HUES48 (cell line): Measurements from ENCODE around the gene ZDHHC16.
"Not testable (repeated sequence)": the region's sequence is repeated elsewhere in the genome, so short reads cannot be mapped to it uniquely, and the experiment has no call there.

Experiments used
- H3K27ac ChIP-seq: one replicate; pipeline ENCODE4 v1.7.0; 2013; ENCODE audit warnings: low read depth, low read length, inconsistent platforms
- H3K27me3 ChIP-seq: 2 replicates; pipeline ENCODE4 v1.6.1; 2013; ENCODE audit warnings: mild to moderate bottlenecking, low read length; ENCODE audit not compliant: control insufficient read depth, insufficient read depth
- H3K36me3 ChIP-seq: 2 replicates; pipeline ENCODE4 v1.6.1; 2013; ENCODE audit warnings: low read length; ENCODE audit not compliant: control insufficient read depth, insufficient read depth
- H3K4me1 ChIP-seq: 2 replicates; pipeline ENCODE4 v1.6.1; 2013; ENCODE audit warnings: mild to moderate bottlenecking, low read length; ENCODE audit not compliant: control insufficient read depth, insufficient read depth
- H3K4me3 ChIP-seq: 2 replicates; pipeline ENCODE4 v1.5.1; 2013; ENCODE audit warnings: mild to moderate bottlenecking, low read depth, low read length
- H3K9ac ChIP-seq: 2 replicates; pipeline ENCODE4 v1.6.1; 2013; ENCODE audit warnings: mild to moderate bottlenecking, low read depth, low read length, moderate library complexity
- H3K9me3 ChIP-seq: 2 replicates; pipeline ENCODE4 v1.6.1; 2013; ENCODE audit warnings: low read length; ENCODE audit not compliant: control insufficient read depth, insufficient read depth

Gene ZDHHC16

GRCh38 chr10:97459933-97460332 lies 14.0 kb downstream of the ZDHHC16 start:
- Histone ChIP-seq H3K4me3 (no peak overlapping the region), H3K9ac (no peak overlapping the region), H3K36me3 (peaks cover 97% of the 10 kb centered on the region), H3K27ac (no peak overlapping the region), H3K9me3 (no peaks in the 10 kb centered on the region), H3K27me3 (no peaks in the 10 kb centered on the region), H3K4me1 (no peaks in the 10 kb centered on the region)

GRCh38 chr10:97462309-97462708 lies 16.3 kb downstream of the ZDHHC16 start:
- Histone ChIP-seq H3K36me3 (peaks cover 97% of the 10 kb centered on the region), H3K4me3 (no peak overlapping the region), H3K27ac (no peak overlapping the region), H3K27me3 (no peaks in the 10 kb centered on the region), H3K4me1 (no peaks in the 10 kb centered on the region), H3K9ac (no peak overlapping the region), H3K9me3 (no peaks in the 10 kb centered on the region)

GRCh38 chr10:97463363-97464132 lies 17.6 kb downstream of the ZDHHC16 start:
- Histone ChIP-seq H3K9ac (no peak overlapping the region), H3K9me3 (no peaks in the 10 kb centered on the region), H3K27me3 (no peaks in the 10 kb centered on the region), H3K4me3 (no peak overlapping the region), H3K36me3 (peaks cover 98% of the 10 kb centered on the region), H3K27ac (no peak overlapping the region), H3K4me1 (no peaks in the 10 kb centered on the region)

GRCh38 chr10:97464226-97464625 lies 18.3 kb downstream of the ZDHHC16 start:
- peaks cover 97% of the 10 kb centered on the region for H3K36me3 ChIP-seq
- H3K27me3 ChIP-seq = no peaks in the 10 kb centered on the region
- no peaks in the 10 kb centered on the region for H3K9me3 ChIP-seq
- no peaks in the 10 kb centered on the region for H3K4me1 ChIP-seq
- H3K27ac ChIP-seq = no peak overlapping the region
- no peak overlapping the region for H3K4me3 ChIP-seq
- no peak overlapping the region for H3K9ac ChIP-seq

- H3K9me3 ChIP-seq = no peaks in the 10 kb centered on the region
- H3K4me3 ChIP-seq = no peak overlapping the region
- no peaks in the 10 kb centered on the region for H3K4me1 ChIP-seq
- peaks cover 97% of the 10 kb centered on the region for H3K36me3 ChIP-seq
- no peak overlapping the region for H3K27ac ChIP-seq
- no peaks in the 10 kb centered on the region for H3K27me3 ChIP-seq
- no peak overlapping the region for H3K9ac ChIP-seq
Measured at GRCh38 chr10:97465982-97466381, 20.0 kb downstream of the ZDHHC16 start.

- no peak overlapping the region for H3K9ac ChIP-seq
- peaks cover 97% of the 10 kb centered on the region for H3K36me3 ChIP-seq
- no peak overlapping the region for H3K4me3 ChIP-seq
- no peak overlapping the region for H3K27ac ChIP-seq
- H3K9me3 ChIP-seq = no peaks in the 10 kb centered on the region
- H3K27me3 ChIP-seq = no peaks in the 10 kb centered on the region
- no peaks in the 10 kb centered on the region for H3K4me1 ChIP-seq
Measured at GRCh38 chr10:97466755-97467154, 20.8 kb downstream of the ZDHHC16 start.

GRCh38 chr10:97468162-97468561 lies 22.2 kb downstream of the ZDHHC16 start:
- Histone ChIP-seq H3K4me3 (no peak overlapping the region), H3K36me3 (peaks cover 97% of the 10 kb centered on the region), H3K4me1 (no peaks in the 10 kb centered on the region)

GRCh38 chr10:97468781-97469180 lies 22.8 kb downstream of the ZDHHC16 start:
- H3K36me3 ChIP-seq = peaks cover 97% of the 10 kb centered on the region
- H3K27ac ChIP-seq = not testable (repeated sequence)

More at GRCh38 chr10:97468162-97468561, 22.2 kb downstream of the ZDHHC16 start:
- Histone ChIP-seq H3K27me3 (no peaks in the 10 kb centered on the region), H3K9me3 (no peaks in the 10 kb centered on the region), H3K27ac (no peak overlapping the region), H3K9ac (no peak overlapping the region)

GRCh38 chr10:97474918-97475317 lies 28.9 kb downstream of the ZDHHC16 start:
- H3K36me3 ChIP-seq = peaks cover 91% of the 10 kb centered on the region
- H3K4me3 ChIP-seq = no peak overlapping the region
- peaks cover 5% of the 10 kb centered on the region for H3K4me1 ChIP-seq
- no peaks in the 10 kb centered on the region for H3K9me3 ChIP-seq
- H3K9ac ChIP-seq = no peak overlapping the region
- no peaks in the 10 kb centered on the region for H3K27me3 ChIP-seq
- no peak overlapping the region for H3K27ac ChIP-seq

More at GRCh38 chr10:97468781-97469180, 22.8 kb downstream of the ZDHHC16 start:
- not testable (repeated sequence) for H3K4me3 ChIP-seq, H3K27me3 ChIP-seq, H3K4me1 ChIP-seq, H3K9ac ChIP-seq, H3K9me3 ChIP-seq

GRCh38 chr10:97475936-97476594 lies 30.1 kb downstream of the ZDHHC16 start:
- no peak overlapping the region for H3K27ac ChIP-seq
- no peak overlapping the region for H3K4me3 ChIP-seq
- H3K27me3 ChIP-seq = no peaks in the 10 kb centered on the region
- H3K4me1 ChIP-seq = peaks cover 15% of the 10 kb centered on the region
- H3K9ac ChIP-seq = no peak overlapping the region
- no peaks in the 10 kb centered on the region for H3K9me3 ChIP-seq
- H3K36me3 ChIP-seq = peaks cover 87% of the 10 kb centered on the region

- peak overlapping the region; percentile 27; the same call in 1 of the 2 replicates for H3K9ac ChIP-seq
- H3K4me3 ChIP-seq, H3K9me3 ChIP-seq, H3K27me3 ChIP-seq: not testable (repeated sequence)
- H3K36me3 ChIP-seq = peaks cover 74% of the 10 kb centered on the region
- peaks cover 18% of the 10 kb centered on the region for H3K4me1 ChIP-seq
- peak overlapping the region; percentile 71 for H3K27ac ChIP-seq
Measured at GRCh38 chr10:97479410-97479809, 33.4 kb downstream of the ZDHHC16 start.
